Bone marrow (tissue), 2 donors: ENCODE measurements around the gene SCNM1.
A peak's percentile ranks its signal among the peaks of the same experiment; 100 is the strongest.
"Not testable (repeated sequence)": the region's sequence is repeated elsewhere in the genome, so short reads cannot be mapped to it uniquely, and the experiment has no call there.

Experiments
- DNase-seq, 2 donors: peaks; one replicate each; lab custom pipeline; 2025; lab: John Stamatoyannopoulos, UW

Gene SCNM1

GRCh38 chr1:151146412-151147131 is 19.4 kb upstream of the SCNM1 start, which contains the start of gene SEMA6C:
Gene SEMA6C, minus strand, starts transcription at chr1:151146631. Its CDS starts 4,010 bp downstream, at chr1:151142621.
- peak; percentile 60 to 80 for DNase-seq

- DNase-seq, result no peak
Observed at GRCh38 chr1:151147132-151147503, 18.8 kb upstream of the SCNM1 start.

- DNase-seq, result no peak
Observed at GRCh38 chr1:151147665-151148064, 18.3 kb upstream of the SCNM1 start.

- peak; percentile 34 to 60 for DNase-seq
Observed at GRCh38 chr1:151156515-151156819, 9.5 kb upstream of the SCNM1 start, which contains the start of gene TNFAIP8L2. Gene TNFAIP8L2, plus strand, starts transcription at chr1:151156649. Its CDS starts 2,049 bp downstream, at chr1:151158698.

- peak in 1 of 2 donors; percentile 65 for DNase-seq
Observed at GRCh38 chr1:151157067-151157531, 8.8 kb upstream of the SCNM1 start.

- DNase-seq, result no peak
Observed at GRCh38 chr1:151158326-151158725, 7.6 kb upstream of the SCNM1 start.

- DNase-seq, result no peak
Observed at GRCh38 chr1:151158751-151159251, 7.1 kb upstream of the SCNM1 start.

- DNase-seq, result no peak
Observed at GRCh38 chr1:151159373-151159772, 6.6 kb upstream of the SCNM1 start.

- no peak for DNase-seq
Observed at GRCh38 chr1:151164732-151165280, 1.1 kb upstream of the SCNM1 start.

GRCh38 chr1:151165281-151165737 is 635 bp upstream of the SCNM1 start:
- no peak for DNase-seq

DNA sequence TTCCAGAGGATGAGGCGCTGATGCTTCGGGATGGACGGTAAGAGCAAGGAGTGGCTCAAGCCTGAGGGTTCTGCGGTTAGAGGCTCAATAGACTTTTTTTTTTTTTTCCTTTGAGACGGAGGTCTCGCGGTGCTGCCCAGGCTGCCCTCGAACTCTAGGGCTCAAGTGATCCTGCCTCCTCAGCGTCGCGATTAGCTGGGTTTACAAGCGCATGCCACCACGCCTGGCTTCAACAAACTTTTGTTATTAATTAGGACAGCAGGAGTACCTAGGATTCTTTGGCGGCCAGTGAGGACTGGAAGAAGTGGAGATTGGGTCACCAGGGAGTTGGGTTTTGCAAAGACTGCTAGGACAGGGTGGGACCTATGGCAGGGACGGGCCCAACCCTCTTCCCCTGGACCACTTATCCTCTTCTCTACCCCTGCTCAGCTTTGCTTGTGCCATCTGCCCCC is 587 bp downstream of the SCNM1 start:
- DNase-seq, result no peak

GRCh38 chr1:151167116-151167515 is 1.2 kb downstream of the SCNM1 start:
- no peak for DNase-seq

DNA sequence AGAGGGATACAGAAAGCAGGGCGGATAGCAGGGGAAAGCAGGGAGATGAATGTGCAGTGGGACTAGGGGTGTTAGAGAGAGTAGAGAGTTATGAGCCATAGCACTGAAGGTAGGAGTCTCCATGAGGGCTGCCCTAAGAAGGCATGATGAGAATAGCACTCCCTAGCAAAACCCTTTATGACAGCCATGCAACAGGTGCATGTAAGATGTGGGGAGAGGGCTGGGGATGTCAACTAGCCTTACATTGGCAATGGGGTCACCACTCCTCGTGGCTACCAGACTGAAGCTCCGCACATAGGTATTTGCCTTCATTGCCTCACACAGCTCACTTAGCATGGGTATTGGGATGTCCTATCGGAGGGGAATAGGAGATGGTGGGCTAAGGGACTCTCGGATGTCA is 5.2 kb downstream of the SCNM1 start:
- DNase-seq, result no peak

- DNase-seq, result no peak
Observed at GRCh38 chr1:151175041-151175741, 9.2 kb downstream of the SCNM1 start.

DNA sequence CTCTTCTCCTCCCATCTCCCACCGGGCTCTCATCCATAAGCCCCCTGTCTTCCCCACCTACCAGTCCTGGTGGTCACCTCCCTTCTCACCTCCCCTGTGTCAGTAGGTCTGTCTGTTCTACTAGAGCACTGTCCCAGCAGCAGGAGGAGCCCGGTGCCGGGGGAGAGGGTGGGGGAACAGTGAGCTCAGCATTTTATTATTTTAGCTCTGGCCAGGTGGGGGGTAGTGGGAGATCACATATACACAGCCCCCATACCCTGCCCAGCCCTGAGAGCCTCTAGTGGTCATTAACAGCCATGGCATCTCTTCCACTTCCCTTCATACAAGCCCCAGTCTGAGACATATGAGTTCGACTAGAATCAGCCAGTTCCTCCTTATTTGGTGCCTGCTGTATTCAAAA is 9.9 kb downstream of the SCNM1 start, which contains the start of gene TMOD4:
Gene TMOD4 (minus strand): TSS at position 119 of the 400 bp plus-strand sequence. CDS start 1,106 bp downstream, outside the sequence.
- peak in 1 of 2 donors; percentile 51 for DNase-seq

GRCh38 chr1:151176514-151177045 is 10.6 kb downstream of the SCNM1 start:
- no peak for DNase-seq

GRCh38 chr1:151184211-151184610 is 18.3 kb downstream of the SCNM1 start:
- no peak for DNase-seq

- no peak for DNase-seq
Observed at GRCh38 chr1:151187205-151187604, 21.3 kb downstream of the SCNM1 start.

DNA sequence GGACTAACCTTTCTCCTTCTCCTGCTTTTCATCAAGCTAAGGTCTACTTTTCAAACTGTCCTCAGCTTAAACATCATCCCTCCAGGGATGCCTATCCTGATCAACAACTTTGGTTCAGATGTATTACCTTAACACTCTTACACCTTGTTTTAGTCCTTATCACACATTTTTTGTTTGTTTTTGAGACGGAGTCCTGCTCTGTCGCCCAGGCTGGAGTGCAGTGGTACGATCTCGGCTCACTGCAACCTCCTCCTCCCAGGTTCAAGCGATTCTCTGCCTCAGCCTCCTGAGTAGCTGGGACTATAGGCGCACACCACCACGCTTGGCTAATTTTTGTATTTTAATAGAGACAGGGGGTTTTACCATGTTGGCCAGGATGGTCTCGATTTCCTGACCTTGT is 22.7 kb downstream of the SCNM1 start:
- DNase-seq, result not testable (repeated sequence)

GRCh38 chr1:151189637-151190445 is 23.9 kb downstream of the SCNM1 start, which contains the start of gene VPS72:
Gene VPS72, minus strand, starts transcription at chr1:151190197. Its CDS starts 76 bp downstream, at chr1:151190121.
- peak; percentile 56 to 86 for DNase-seq

DNA sequence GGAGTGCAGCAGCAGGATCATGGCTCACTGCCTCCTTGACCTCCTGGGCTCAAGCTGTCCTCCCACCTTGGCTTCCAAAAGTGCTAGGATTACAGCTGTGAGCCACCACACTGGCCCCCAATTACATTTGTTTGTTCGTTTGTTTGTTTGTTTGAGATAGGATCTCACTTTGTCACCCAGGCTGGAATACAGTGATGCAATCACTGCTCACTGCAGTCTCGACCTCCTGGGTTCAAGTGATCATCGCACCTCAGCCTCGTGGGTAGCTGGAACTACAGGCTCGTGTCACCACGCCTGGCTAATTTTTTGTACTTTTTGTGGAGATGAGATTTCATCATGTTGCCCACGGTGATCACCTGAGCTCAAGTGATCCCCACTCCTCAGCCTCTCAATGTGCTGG is 26.1 kb downstream of the SCNM1 start:
- no peak for DNase-seq
